H9 (cell line): ENCODE measurements around the gene RIOK1. TPM values are rescaled to one million over a fixed set of nuclear protein-coding genes. Genes with fewer than 3 reads are reported as not detected.

ENCODE experiments used
- DNase-seq: peaks from one replicate; pipeline ENCODE4 v3.0.0-alpha.2; 2017
- H2AFZ ChIP-seq: one replicate; pipeline ENCODE4 v1.6.1; 2013; ENCODE audit warnings: mild to moderate bottlenecking, low read length, control low read depth, moderate library complexity
- H2AK5ac ChIP-seq: 2 replicates; pipeline ENCODE4 v1.6.1; 2013; ENCODE audit warnings: low read length, control low read depth, mixed read lengths; ENCODE audit not compliant: insufficient read length
- H2BK120ac ChIP-seq: one replicate; pipeline ENCODE4 v1.6.1; 2013; ENCODE audit warnings: low read depth, mild to moderate bottlenecking, low read length, control low read depth, inconsistent platforms; ENCODE audit not compliant: poor library complexity, severe bottlenecking
- H2BK12ac ChIP-seq: 2 replicates; pipeline ENCODE4 v1.6.1; 2013; ENCODE audit warnings: low read length, control low read depth, mixed read lengths, low read depth; ENCODE audit not compliant: insufficient read length
- H2BK15ac ChIP-seq: 2 replicates; pipeline ENCODE4 v1.6.1; 2013; ENCODE audit warnings: low read depth, low read length, control low read depth
- H2BK20ac ChIP-seq: one replicate; pipeline ENCODE4 v1.6.1; 2013; ENCODE audit warnings: low read depth, mild to moderate bottlenecking, low read length, control low read depth, inconsistent platforms; ENCODE audit not compliant: poor library complexity, severe bottlenecking
- H2BK5ac ChIP-seq: 2 replicates; pipeline ENCODE4 v1.6.1; 2013; ENCODE audit warnings: low read length, control low read depth, mixed read lengths; ENCODE audit not compliant: insufficient read length
- H3K14ac ChIP-seq: 2 replicates; pipeline ENCODE4 v1.6.1; 2013; ENCODE audit warnings: low read length, control low read depth; ENCODE audit not compliant: insufficient read depth
- H3K18ac ChIP-seq: 2 replicates; pipeline ENCODE4 v1.6.1; 2013; ENCODE audit warnings: low read depth, mild to moderate bottlenecking, mixed read lengths, low read length, control low read depth; ENCODE audit not compliant: insufficient read length
- H3K23ac ChIP-seq: 2 replicates; pipeline ENCODE4 v1.6.1; 2013; ENCODE audit warnings: low read length, control low read depth, mixed read lengths, low read depth; ENCODE audit not compliant: insufficient read length
- H3K23me2 ChIP-seq: 2 replicates; pipeline ENCODE4 v1.6.1; 2013; ENCODE audit warnings: low read depth, mild to moderate bottlenecking, mixed read lengths, low read length, control low read depth; ENCODE audit not compliant: insufficient read length, poor library complexity, severe bottlenecking
- H3K27ac ChIP-seq: 2 replicates; pipeline ENCODE4 v1.5.1; 2013; ENCODE audit warnings: low read length, control low read depth, mixed read lengths, low read depth; ENCODE audit not compliant: insufficient read length
- H3K27me3 ChIP-seq: 2 replicates; pipeline ENCODE4 v1.6.1; 2013; ENCODE audit warnings: low read length, control low read depth, inconsistent platforms; ENCODE audit not compliant: insufficient read depth
- H3K4ac ChIP-seq: 2 replicates; pipeline ENCODE4 v1.6.1; 2013; ENCODE audit warnings: low read depth, mild to moderate bottlenecking, control low read depth, inconsistent platforms, low read length, moderate library complexity
- H3K4me1 ChIP-seq: 2 replicates; pipeline ENCODE4 v1.6.1; 2013; ENCODE audit warnings: low read length, control low read depth, inconsistent platforms; ENCODE audit not compliant: insufficient read depth
- H3K4me2 ChIP-seq: 2 replicates; pipeline ENCODE4 v1.6.1; 2013; ENCODE audit warnings: low read length, control low read depth, mixed read lengths; ENCODE audit not compliant: insufficient read length, insufficient read depth
- H3K56ac ChIP-seq: 2 replicates; pipeline ENCODE4 v1.6.1; 2013; ENCODE audit warnings: low read depth, mild to moderate bottlenecking, mixed read lengths, low read length, control low read depth; ENCODE audit not compliant: insufficient read length
- H3K79me1 ChIP-seq: 2 replicates; pipeline ENCODE4 v1.6.1; 2013; ENCODE audit warnings: low read depth, mild to moderate bottlenecking, moderate library complexity, low read length, control low read depth, inconsistent platforms; ENCODE audit not compliant: insufficient read depth, poor library complexity, severe bottlenecking
- H3K79me2 ChIP-seq: 2 replicates; pipeline ENCODE4 v1.6.1; 2013; ENCODE audit warnings: low read length, control low read depth, inconsistent platforms; ENCODE audit not compliant: insufficient read depth
- H3K9ac ChIP-seq: 2 replicates; pipeline ENCODE4 v1.6.1; 2013; ENCODE audit warnings: low read length, control low read depth, mixed read lengths; ENCODE audit not compliant: insufficient read length; ENCODE audit errors: extremely low read depth
- H3K9me3 ChIP-seq: one replicate; pipeline ENCODE4 v1.6.1; 2013; ENCODE audit warnings: low read depth, low read length, inconsistent platforms; ENCODE audit not compliant: control insufficient read depth
- H3T11ph ChIP-seq: one replicate; pipeline ENCODE4 v1.6.1; 2013; ENCODE audit warnings: mild to moderate bottlenecking, low read length, control low read depth, inconsistent platforms
- H4K20me1 ChIP-seq: one replicate; pipeline ENCODE4 v1.6.1; 2013; ENCODE audit not compliant: control insufficient read depth, insufficient read length, insufficient read depth
- H4K5ac ChIP-seq: 2 replicates; pipeline ENCODE4 v1.6.1; 2013; ENCODE audit warnings: low read depth, mild to moderate bottlenecking, mixed read lengths, low read length, control low read depth; ENCODE audit not compliant: insufficient read length
- H4K8ac ChIP-seq: replicated peaks from 2 replicates; pipeline ENCODE4 v1.6.1; 2013; ENCODE audit warnings: low read length, control low read depth, mixed read lengths, low read depth; ENCODE audit not compliant: insufficient read length
- H4K91ac ChIP-seq: 2 replicates; pipeline ENCODE4 v1.6.1; 2013; ENCODE audit warnings: low read depth, mild to moderate bottlenecking, moderate library complexity, mixed read lengths, low read length, control low read depth; ENCODE audit not compliant: insufficient read length
- H3K27ac Mint-ChIP-seq, 3 experiments: 2 replicates in 2 of 3; 3 replicates in 1 of 3; pipeline ENCODE4 v1.8.0; 2020 to 2021; ENCODE audit warnings: mixed read lengths in 3 of 3, mild to moderate bottlenecking in 1 of 3, moderate library complexity in 1 of 3
- H3K27me3 Mint-ChIP-seq: 2 replicates; pipeline ENCODE4 v1.8.0; 2021; ENCODE audit warnings: low read depth, mild to moderate bottlenecking, moderate library complexity, mixed read lengths
- H3K36me3 Mint-ChIP-seq, 3 experiments: 2 replicates in 2 of 3; 3 replicates in 1 of 3; pipeline ENCODE4 v1.8.0; 2020 to 2021; ENCODE audit warnings: low read depth in 3 of 3, mixed read lengths in 3 of 3; ENCODE audit not compliant: insufficient read depth in 1 of 3
- H3K4me1 Mint-ChIP-seq, 2 experiments: 2 replicates each; pipeline ENCODE4 v1.8.0; 2020; ENCODE audit warnings: mixed read lengths in 2 of 2
- H3K4me3 Mint-ChIP-seq, 2 experiments: 2 replicates in 1 of 2; 3 replicates in 1 of 2; pipeline ENCODE4 v1.8.0; 2020 to 2021; ENCODE audit warnings: mild to moderate bottlenecking in 2 of 2, mixed read lengths in 2 of 2, moderate library complexity in 1 of 2
- H3K9me3 Mint-ChIP-seq, 2 experiments: 2 replicates in 1 of 2; 3 replicates in 1 of 2; pipeline ENCODE4 v1.8.0; 2020; ENCODE audit warnings: mild to moderate bottlenecking in 2 of 2, mixed read lengths in 2 of 2, moderate library complexity in 1 of 2
- CTCF ChIP-seq: fragments of 200-600 bp; sonication (generic); conservative IDR thresholded peaks from 3 replicates; pipeline ENCODE4 v1.8.0; 2021; ENCODE audit warnings: antibody characterized with exemption, mild to moderate bottlenecking
- WGBS: extraction: QIAGEN DNeasy Blood & Tissue Kit; methylation state at CpG from one replicate; pipeline ENCODE4 v1.1.7; 2013; ENCODE audit warnings: missing lambda C conversion rate, low lambda C conversion rate, mixed read lengths; ENCODE audit not compliant: insufficient read length; ENCODE audit errors: extremely low coverage; 5-methylcytosine and 5-hydroxymethylcytosine counted together
- total RNA-seq: library from RNA; stranded (reverse); gene quantifications from 2 replicates; pipeline ENCODE4 v1.2.1, GENCODE V29; 2021

The RIOK1 gene
- total RNA-seq, 1 experiment from 2014 or later: 40.0 TPM

GRCh38 chr6:7392402-7392801, 2.8 kb downstream of the RIOK1 start:
- H3K4me1 Mint-ChIP-seq: peaks cover 21 to 28% of the 10 kb centered on the region in 2 experiments
- Histone ChIP-seq H4K8ac (no peak overlapping the region), H3K4ac (no peak overlapping the region), H3T11ph (no peak overlapping the region), H3K23ac (no peak overlapping the region), H2BK20ac (no peak overlapping the region), H2BK12ac (no peak overlapping the region), H4K5ac (no peak overlapping the region), H3K4me1 (no peaks in the 10 kb centered on the region; the same call in 1 of the 2 replicates), H3K9ac (no peak overlapping the region), H3K14ac (no peak overlapping the region), H3K9me3 (no peaks in the 10 kb centered on the region), H3K18ac (no peak overlapping the region), H3K79me1 (peaks cover 2% of the 10 kb centered on the region), H3K23me2 (peaks cover 13% of the 10 kb centered on the region), H3K56ac (no peak overlapping the region), H3K27me3 (no peaks in the 10 kb centered on the region), H2BK15ac (no peak overlapping the region), H3K27ac (no peak overlapping the region), H4K91ac (no peak overlapping the region), H2AFZ (no peak overlapping the region), H3K4me2 (no peak overlapping the region), H2AK5ac (no peak overlapping the region), H3K79me2 (peaks cover 12% of the 10 kb centered on the region; the same call in 1 of the 2 replicates), H2BK120ac (no peak overlapping the region), H2BK5ac (no peak overlapping the region), H4K20me1 (no peaks in the 10 kb centered on the region)
- H3K27me3 Mint-ChIP-seq: no peaks in the 10 kb centered on the region
- no peaks in the 10 kb centered on the region for H3K9me3 Mint-ChIP-seq
- DNase-seq: no peak
- H3K36me3 Mint-ChIP-seq: peaks cover 6 to 40% (median 34%) of the 10 kb centered on the region in 3 experiments; a peak in 5 of 7 replicates
- H3K4me3 Mint-ChIP-seq: no peak overlapping the region
- no CpG with 5 or more reads among the region's 6 CpGs for WGBS
- no peak for TF ChIP-seq CTCF
- no peak overlapping the region; a peak in 1 of 7 replicates for H3K27ac Mint-ChIP-seq
